Thyroid gland (tissue), 4 donors: ENCODE measurements around the gene COL4A1. TPM values are rescaled to one million over a fixed set of nuclear protein-coding genes. Genes with fewer than 3 reads are reported as not detected.

ENCODE experiments used
- DNase-seq, 2 donors: peaks; one replicate each; pipeline ENCODE4 v3.0.0-alpha.2; 2019
- H3K27ac ChIP-seq, 3 donors: fragments of 200-600 bp; sonication (generic); 1 replicate in 2 of 3; 2 replicates in 1 of 3; pipeline ENCODE4 v1.5.1; 2016 to 2019; ENCODE audit warnings: mild to moderate bottlenecking in 1 of 3, moderate library complexity in 1 of 3
- H3K27me3 ChIP-seq: fragments of 200-600 bp; sonication (generic); one replicate; pipeline ENCODE4 v1.5.1; 2019
- H3K36me3 ChIP-seq, 2 donors: fragments of 200-600 bp; sonication (generic); one replicate each; pipeline ENCODE4 v1.5.1; 2016 to 2019
- H3K4me1 ChIP-seq, 2 donors: fragments of 200-600 bp; sonication (generic); one replicate each; pipeline ENCODE4 v1.5.1; 2017 to 2019
- H3K4me3 ChIP-seq, 3 donors: fragments of 200-600 bp; sonication (generic); replicated peaks in 1 of 3; 1 replicate in 2 of 3; 2 replicates in 1 of 3; pipeline ENCODE4 v1.5.1; 2016; ENCODE audit warnings: mild to moderate bottlenecking in 1 of 3
- H3K9me3 ChIP-seq: fragments of 200-600 bp; sonication (generic); one replicate; pipeline ENCODE4 v1.5.1; 2017
- CTCF ChIP-seq, 6 experiments: fragments of 200-600 bp in 3 of 6; fragments of 450-650 bp in 3 of 6; sonication (generic) in 3 of 6; IDR thresholded peaks; one replicate each; pipeline ENCODE4 v1.5.1; 2016 to 2019; ENCODE audit warnings: antibody characterized with exemption in 6 of 6, mild to moderate bottlenecking in 2 of 6, inconsistent platforms in 1 of 6, moderate library complexity in 1 of 6
- POLR2A ChIP-seq, 2 donors: fragments of 450-650 bp; IDR thresholded peaks; one replicate each; pipeline ENCODE4 v1.6.1; 2017; ENCODE audit warnings: antibody characterized with exemption in 2 of 2, mild to moderate bottlenecking in 2 of 2, moderate library complexity in 1 of 2
- WGBS, 2 donors: methylation state at CpG; one replicate each; pipeline ENCODE4 v1.1.5; 2017; 5-methylcytosine and 5-hydroxymethylcytosine counted together
- intact Hi-C: fragments of 100-400 bp; cut with DNase I; formaldehyde crosslinking; loops from one replicate; pipeline ENCODE4 v1.15.1; 2023
- total RNA-seq, 4 donors: library from RNA; depleted of rRNA; stranded (reverse); fragments of >200 nt; gene quantifications; one replicate each; pipeline ENCODE4 v1.2.3, GENCODE V29; 2016

The COL4A1 gene
- total RNA-seq, 4 donors from 2014 or later: 71.3 to 161 (median 112) TPM

DNA sequence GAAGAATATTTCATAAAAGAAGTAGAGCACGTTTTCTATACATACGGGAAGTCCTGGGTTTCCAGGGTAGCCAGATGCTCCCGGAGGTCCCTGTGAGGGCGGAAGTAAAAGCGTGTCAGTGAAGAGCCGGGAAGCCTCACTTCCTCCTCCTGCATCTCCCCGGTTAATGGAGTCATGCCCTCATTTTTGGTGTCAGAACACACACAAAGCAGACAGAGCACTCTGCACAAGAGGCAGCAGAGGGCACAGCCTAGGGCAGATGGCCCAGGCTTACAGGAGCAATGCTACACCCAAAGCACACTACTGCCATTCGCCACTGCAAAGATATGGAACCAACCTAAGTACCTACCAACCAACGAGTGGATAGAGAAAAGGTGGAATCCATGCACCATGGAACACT is 94.4 kb downstream of the COL4A1 start:
- Histone ChIP-seq H3K9me3 (no peaks in the 10 kb centered on the region), H3K4me3 (no peak overlapping the region), H3K27me3 (no peaks in the 10 kb centered on the region), H3K4me1 (peaks cover 0 to 16% of the 10 kb centered on the region in 2 donors), H3K36me3 (peaks cover 28 to 30% of the 10 kb centered on the region in 2 donors), H3K27ac (no peak overlapping the region)
- intact Hi-C loops: no loop called here
- TF ChIP-seq CTCF (IDR thresholded peaks at IDR 0.05) (no peak), POLR2A (IDR thresholded peaks at IDR 0.05) (no peak)
- 81 to 92% methylated on average over 9 of the region's 9 CpGs for WGBS, 2 donors
- no peak for DNase-seq

DNA sequence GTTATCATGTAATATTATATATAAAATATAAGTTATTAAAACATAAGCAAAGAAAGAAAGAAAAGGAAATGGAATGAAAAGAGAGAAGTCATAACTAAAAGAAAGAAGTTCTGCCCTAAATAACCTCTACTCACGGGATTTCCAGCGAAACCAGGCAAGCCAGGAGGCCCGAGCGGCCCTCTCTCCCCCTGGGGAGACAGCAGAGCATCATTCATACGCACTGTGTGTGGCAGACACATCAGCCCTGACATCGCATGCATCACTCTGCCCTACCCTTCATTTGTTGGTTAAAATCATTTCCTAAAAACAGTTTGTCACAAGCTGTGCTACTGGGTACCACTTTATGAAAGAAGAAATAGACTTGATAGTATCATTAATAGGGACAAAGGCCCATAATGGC is 95.2 kb downstream of the COL4A1 start:
- Histone ChIP-seq H3K27me3 (no peaks in the 10 kb centered on the region), H3K4me3 (no peak overlapping the region), H3K9me3 (no peaks in the 10 kb centered on the region), H3K27ac (no peak overlapping the region), H3K4me1 (peaks cover 0 to 14% of the 10 kb centered on the region in 2 donors), H3K36me3 (peaks cover 33 to 36% of the 10 kb centered on the region in 2 donors)
- DNase-seq: no peak
- TF ChIP-seq POLR2A (IDR thresholded peaks at IDR 0.05): no peak
- TF ChIP-seq CTCF (IDR thresholded peaks at IDR 0.05): no peak
- 87 to 89% methylated on average over 6 of the region's 6 CpGs for WGBS, 2 donors
- intact Hi-C loops: no loop called here

DNA sequence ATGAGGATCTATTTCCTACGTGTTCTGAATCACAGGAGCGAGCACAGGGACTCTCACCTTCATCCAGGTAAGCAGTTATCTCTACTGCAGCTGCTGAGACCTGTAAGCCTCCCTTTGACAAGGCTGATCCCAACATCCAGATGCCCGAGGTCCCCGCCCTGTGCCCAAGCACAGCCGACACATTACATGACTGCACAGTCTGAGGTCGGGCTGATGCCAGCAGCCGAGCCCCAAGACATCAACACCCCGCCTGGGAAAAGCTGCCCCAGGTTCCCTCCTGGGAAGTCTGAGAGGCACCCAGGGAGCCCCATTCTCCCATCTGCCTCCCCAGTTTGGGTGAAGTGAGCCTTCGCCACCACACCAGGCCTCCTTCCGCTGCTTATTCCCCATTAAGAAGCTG is 95.9 kb downstream of the COL4A1 start:
- intact Hi-C loops: no loop called here
- Histone ChIP-seq H3K4me3 (no peak overlapping the region), H3K9me3 (no peaks in the 10 kb centered on the region), H3K27ac (no peak overlapping the region), H3K4me1 (peaks cover 0 to 7% of the 10 kb centered on the region in 2 donors), H3K27me3 (no peaks in the 10 kb centered on the region), H3K36me3 (peaks cover 38 to 43% of the 10 kb centered on the region in 2 donors)
- DNase-seq: no peak
- WGBS, 2 donors: 93 to 99% methylated on average over 10 of the region's 10 CpGs
- TF ChIP-seq CTCF (IDR thresholded peaks at IDR 0.05) (no peak), POLR2A (IDR thresholded peaks at IDR 0.05) (no peak)

GRCh38 chr13:110210604-110210985 is 96.4 kb downstream of the COL4A1 start:
- Histone ChIP-seq H3K4me1 (peaks cover 0 to 3% of the 10 kb centered on the region in 2 donors), H3K27ac (no peak overlapping the region), H3K9me3 (no peaks in the 10 kb centered on the region), H3K4me3 (no peak overlapping the region), H3K27me3 (no peaks in the 10 kb centered on the region), H3K36me3 (peaks cover 42 to 45% of the 10 kb centered on the region in 2 donors)
- no peak for DNase-seq
- 94 to 98% methylated on average over 3 of the region's 3 CpGs for WGBS, 2 donors
- intact Hi-C loops: no loop called here
- no peak for TF ChIP-seq POLR2A (IDR thresholded peaks at IDR 0.05)

GRCh38 chr13:110209950-110210603 is 96.9 kb downstream of the COL4A1 start:
- H3K27ac ChIP-seq: no peak overlapping the region
- DNase-seq: peak; percentile 17 to 45
- 85 to 88% methylated on average over 14 of the region's 14 CpGs for WGBS, 2 donors
- TF ChIP-seq CTCF (IDR thresholded peaks at IDR 0.05): no peak
- intact Hi-C loops: no loop called here
- peaks cover 45 to 47% of the 10 kb centered on the region in 2 donors for H3K36me3 ChIP-seq
- H3K4me1 ChIP-seq: no peaks in the 10 kb centered on the region
- H3K4me3 ChIP-seq: no peak overlapping the region
- H3K9me3 ChIP-seq: no peaks in the 10 kb centered on the region
- no peaks in the 10 kb centered on the region for H3K27me3 ChIP-seq
